ENCODE measurements around the gene MYH15.

The MYH15 gene

DNA sequence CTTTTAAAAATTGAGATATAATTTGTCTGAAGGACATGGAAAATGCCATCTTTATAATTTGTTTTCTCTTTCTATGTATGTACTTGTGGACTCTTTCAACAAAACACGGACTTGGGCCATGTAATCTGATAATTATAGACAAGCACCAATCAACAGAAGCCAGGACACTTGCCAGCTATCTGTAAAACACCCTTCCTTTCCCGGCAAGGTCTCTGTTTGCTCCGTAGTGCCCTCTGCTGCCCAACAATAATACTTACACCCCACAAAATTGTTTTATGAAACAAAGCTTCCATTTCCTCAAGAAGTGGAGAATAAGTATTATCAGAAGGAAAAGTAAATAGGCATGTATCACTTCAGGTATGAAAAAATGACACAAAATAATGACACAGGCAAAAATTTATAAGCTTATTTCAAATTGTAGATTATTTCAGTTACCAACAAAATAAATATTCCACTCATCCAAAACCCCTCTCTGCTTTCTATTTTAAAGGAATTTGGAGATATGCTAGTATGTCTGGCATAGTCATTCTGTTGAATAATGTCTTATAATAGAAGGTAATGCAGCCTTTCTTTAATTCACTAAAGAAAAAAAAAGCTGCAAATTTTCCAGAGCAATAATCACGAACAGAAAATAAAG, 32.8 kb downstream of the MYH15 start:
- Histone ChIP-seq H3K27me3 (ENCODE audit: control insufficient read depth in 1 of 2, insufficient read depth in 2 of 2, low read length in 2 of 2) (no peaks in the 10 kb centered on the region), H3K4me1 (ENCODE audit: control insufficient read depth in 1 of 2, insufficient read depth in 2 of 2, low read length in 2 of 2) (no peaks in the 10 kb centered on the region), H3K9me3 (ENCODE audit: control insufficient read depth in 1 of 2, low read length in 2 of 2) (no peaks in the 10 kb centered on the region), H3K4me3 (ENCODE audit: low read depth in 1 of 2, low read length in 2 of 2) (no peak overlapping the region), H3K36me3 (ENCODE audit: control insufficient read depth in 1 of 2, insufficient read depth in 2 of 2, low read length in 2 of 2) (no peaks in the 10 kb centered on the region), H3K27ac (ENCODE audit: low read depth, low read length) (no peak overlapping the region), H3K9ac (ENCODE audit: low read depth in 1 of 2, low read length in 2 of 2) (no peak overlapping the region)

DNA sequence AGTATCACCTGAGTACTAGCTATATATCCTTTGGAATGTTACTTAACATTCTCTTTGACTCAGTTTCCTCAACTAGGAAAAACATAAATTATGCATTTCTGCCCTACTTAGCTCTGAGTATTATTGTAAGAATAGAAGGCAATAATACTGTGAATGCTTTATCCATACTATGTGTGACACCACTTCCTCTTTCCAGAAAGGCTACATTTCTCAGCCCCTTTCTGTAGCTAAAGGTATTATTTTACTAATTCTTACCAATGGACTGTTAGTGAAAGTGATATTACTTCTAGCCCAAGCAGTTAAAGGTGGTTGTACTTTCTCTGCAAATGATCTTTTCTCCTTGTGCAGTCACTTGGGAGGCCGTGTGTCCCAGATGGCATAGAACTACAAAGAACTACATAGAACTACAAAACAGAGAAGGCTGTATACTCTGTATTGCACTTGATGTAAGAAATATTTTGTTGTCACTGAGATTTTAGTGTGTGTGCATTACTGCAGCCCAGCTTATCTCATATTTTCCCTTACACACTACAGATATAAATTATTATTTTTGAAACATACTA, 35.1 kb downstream of the MYH15 start:
- Histone ChIP-seq H3K27ac (ENCODE audit: low read depth, low read length) (no peak overlapping the region), H3K36me3 (ENCODE audit: control insufficient read depth in 1 of 2, insufficient read depth in 2 of 2, low read length in 2 of 2) (no peaks in the 10 kb centered on the region), H3K9me3 (ENCODE audit: control insufficient read depth in 1 of 2, low read length in 2 of 2) (no peaks in the 10 kb centered on the region), H3K4me1 (ENCODE audit: control insufficient read depth in 1 of 2, insufficient read depth in 2 of 2, low read length in 2 of 2) (peaks cover 0 to 7% of the 10 kb centered on the region in 2 donors), H3K9ac (ENCODE audit: low read depth in 1 of 2, low read length in 2 of 2) (no peak overlapping the region), H3K4me3 (ENCODE audit: low read depth in 1 of 2, low read length in 2 of 2) (no peak overlapping the region), H3K27me3 (ENCODE audit: control insufficient read depth in 1 of 2, insufficient read depth in 2 of 2, low read length in 2 of 2) (no peaks in the 10 kb centered on the region)

DNA sequence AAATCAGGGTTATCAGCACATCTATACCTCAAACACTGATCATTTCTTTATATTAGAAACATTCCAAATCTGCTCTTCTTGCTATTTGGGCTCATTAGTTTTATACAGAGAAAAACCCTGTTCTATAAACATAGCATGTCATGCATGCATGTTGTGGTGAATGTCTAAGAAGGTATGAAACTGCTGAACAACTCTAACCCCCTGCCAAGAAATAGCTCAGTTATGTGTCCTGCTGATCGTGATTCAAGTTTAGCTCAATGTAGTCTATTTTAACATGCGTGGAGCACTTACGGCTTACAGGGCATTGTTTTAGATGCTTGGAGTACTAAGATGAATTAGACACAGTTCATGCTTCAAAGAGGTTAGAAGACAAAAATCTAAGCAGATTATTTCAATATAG, 35.8 kb downstream of the MYH15 start:
- H3K4me3 ChIP-seq (ENCODE audit: low read depth in 1 of 2, low read length in 2 of 2), result no peak overlapping the region
- peaks cover 0 to 7% of the 10 kb centered on the region in 2 donors for H3K4me1 ChIP-seq (ENCODE audit: control insufficient read depth in 1 of 2, insufficient read depth in 2 of 2, low read length in 2 of 2)
- H3K36me3 ChIP-seq (ENCODE audit: control insufficient read depth in 1 of 2, insufficient read depth in 2 of 2, low read length in 2 of 2), result no peaks in the 10 kb centered on the region
- no peaks in the 10 kb centered on the region for H3K27me3 ChIP-seq (ENCODE audit: control insufficient read depth in 1 of 2, insufficient read depth in 2 of 2, low read length in 2 of 2)
- H3K9me3 ChIP-seq (ENCODE audit: control insufficient read depth in 1 of 2, low read length in 2 of 2), result no peaks in the 10 kb centered on the region
- H3K27ac ChIP-seq (ENCODE audit: low read depth, low read length), result no peak overlapping the region
- H3K9ac ChIP-seq (ENCODE audit: low read depth in 1 of 2, low read length in 2 of 2), result no peak overlapping the region

DNA sequence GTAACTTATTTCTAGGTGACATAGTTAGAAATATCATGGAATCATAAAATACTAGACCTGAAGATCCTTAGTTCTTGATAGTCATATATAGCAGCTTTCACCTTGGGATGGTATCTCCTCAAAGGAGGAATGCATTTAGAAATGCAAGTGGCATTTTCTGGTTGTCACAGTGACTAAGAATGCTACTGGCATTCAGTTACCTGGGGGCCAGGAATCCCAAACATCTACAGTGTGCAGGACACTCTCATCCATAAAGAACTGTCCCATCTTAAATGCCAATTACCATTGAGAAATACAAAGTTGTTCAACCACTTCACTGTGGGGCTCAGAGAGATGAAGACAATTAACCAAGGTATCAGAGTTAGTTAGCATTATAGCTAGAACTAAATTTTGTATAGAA, 36.7 kb downstream of the MYH15 start:
- no peaks in the 10 kb centered on the region for H3K36me3 ChIP-seq (ENCODE audit: control insufficient read depth in 1 of 2, insufficient read depth in 2 of 2, low read length in 2 of 2)
- no peaks in the 10 kb centered on the region for H3K27me3 ChIP-seq (ENCODE audit: control insufficient read depth in 1 of 2, insufficient read depth in 2 of 2, low read length in 2 of 2)
- no peak overlapping the region for H3K9ac ChIP-seq (ENCODE audit: low read depth in 1 of 2, low read length in 2 of 2)
- H3K27ac ChIP-seq (ENCODE audit: low read depth, low read length), result no peak overlapping the region
- peaks cover 0 to 7% of the 10 kb centered on the region in 2 donors for H3K4me1 ChIP-seq (ENCODE audit: control insufficient read depth in 1 of 2, insufficient read depth in 2 of 2, low read length in 2 of 2)
- H3K4me3 ChIP-seq (ENCODE audit: low read depth in 1 of 2, low read length in 2 of 2), result no peak overlapping the region
- H3K9me3 ChIP-seq (ENCODE audit: control insufficient read depth in 1 of 2, low read length in 2 of 2), result no peaks in the 10 kb centered on the region

DNA sequence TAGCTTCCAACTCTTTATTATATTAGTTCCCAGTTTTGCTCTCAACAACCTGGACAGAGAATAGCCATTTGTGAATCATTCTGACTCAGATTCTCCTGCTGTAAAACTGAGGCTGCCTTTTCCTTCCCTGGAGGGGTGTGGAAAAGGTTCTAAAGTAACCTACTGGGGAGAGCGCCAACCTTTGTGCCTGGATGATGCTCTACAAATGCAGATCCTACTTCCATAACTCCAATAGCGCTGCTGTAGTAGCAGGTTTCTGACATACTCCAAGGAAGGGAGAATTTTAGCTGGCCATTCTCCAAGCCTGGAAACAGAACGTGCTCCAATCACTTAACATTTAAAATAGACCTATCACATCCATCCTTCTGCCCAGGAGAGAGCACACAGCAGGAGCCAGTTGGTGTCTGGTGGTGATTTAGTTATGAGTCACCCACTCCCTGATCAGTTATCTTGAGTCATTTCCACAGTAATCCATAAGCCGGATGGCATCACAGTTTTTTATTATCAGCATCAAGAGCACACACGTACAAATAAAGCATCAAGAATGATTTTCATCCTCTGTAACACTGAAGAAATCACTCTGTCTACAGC, 38.3 kb downstream of the MYH15 start:
- Histone ChIP-seq H3K36me3 (ENCODE audit: control insufficient read depth in 1 of 2, insufficient read depth in 2 of 2, low read length in 2 of 2) (no peaks in the 10 kb centered on the region), H3K4me3 (ENCODE audit: low read depth in 1 of 2, low read length in 2 of 2) (no peak overlapping the region), H3K4me1 (ENCODE audit: control insufficient read depth in 1 of 2, insufficient read depth in 2 of 2, low read length in 2 of 2) (peaks cover 0 to 7% of the 10 kb centered on the region in 2 donors), H3K27ac (ENCODE audit: low read depth, low read length) (no peak overlapping the region), H3K9ac (ENCODE audit: low read depth in 1 of 2, low read length in 2 of 2) (no peak overlapping the region), H3K27me3 (ENCODE audit: control insufficient read depth in 1 of 2, insufficient read depth in 2 of 2, low read length in 2 of 2) (no peaks in the 10 kb centered on the region), H3K9me3 (ENCODE audit: control insufficient read depth in 1 of 2, low read length in 2 of 2) (no peaks in the 10 kb centered on the region)

DNA sequence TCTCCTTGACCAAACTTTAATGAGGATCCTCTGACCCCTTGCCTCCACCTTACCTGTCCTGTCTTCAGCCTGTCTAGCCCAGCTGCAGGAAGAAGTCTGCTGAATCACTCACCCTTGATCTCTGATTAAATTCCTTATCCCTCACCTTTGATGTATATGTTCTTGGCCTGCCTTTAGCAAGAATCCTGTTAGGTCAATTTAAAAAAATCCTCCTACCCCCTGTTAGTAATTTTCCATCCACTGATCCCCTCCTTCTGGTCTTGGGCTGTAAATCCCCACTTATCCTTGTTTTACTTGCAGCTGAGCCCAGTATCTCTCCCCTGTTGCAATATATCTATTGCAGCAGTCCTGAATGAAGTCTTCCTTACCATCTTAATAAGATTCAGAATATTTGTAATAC, 39.0 kb downstream of the MYH15 start:
- Histone ChIP-seq H3K4me1 (ENCODE audit: control insufficient read depth in 1 of 2, insufficient read depth in 2 of 2, low read length in 2 of 2) (peaks cover 0 to 7% of the 10 kb centered on the region in 2 donors), H3K9ac (ENCODE audit: low read depth in 1 of 2, low read length in 2 of 2) (no peak overlapping the region), H3K4me3 (ENCODE audit: low read depth in 1 of 2, low read length in 2 of 2) (no peak overlapping the region), H3K27me3 (ENCODE audit: control insufficient read depth in 1 of 2, insufficient read depth in 2 of 2, low read length in 2 of 2) (no peaks in the 10 kb centered on the region), H3K36me3 (ENCODE audit: control insufficient read depth in 1 of 2, insufficient read depth in 2 of 2, low read length in 2 of 2) (no peaks in the 10 kb centered on the region), H3K9me3 (ENCODE audit: control insufficient read depth in 1 of 2, low read length in 2 of 2) (no peaks in the 10 kb centered on the region), H3K27ac (ENCODE audit: low read depth, low read length) (no peak overlapping the region)

DNA sequence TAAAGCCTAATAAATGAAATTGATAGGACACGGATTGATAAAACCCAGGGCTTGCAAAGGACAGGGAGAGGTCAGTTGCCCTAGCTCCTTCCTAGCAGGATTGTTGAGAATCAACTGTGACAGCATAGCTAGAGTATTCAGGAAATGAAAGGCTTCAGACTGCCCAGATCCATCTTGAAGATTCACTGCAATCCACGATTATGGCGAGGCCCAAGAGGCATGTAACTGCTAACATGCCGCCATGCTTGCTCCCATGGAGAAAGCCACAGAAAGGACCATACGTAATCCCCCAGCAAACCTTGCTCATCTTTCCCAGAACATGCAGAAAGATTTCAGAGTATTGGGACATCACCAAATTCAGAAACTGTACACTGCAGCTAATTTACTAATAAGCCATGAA, 41.3 kb downstream of the MYH15 start:
- H3K36me3 ChIP-seq (ENCODE audit: control insufficient read depth in 1 of 2, insufficient read depth in 2 of 2, low read length in 2 of 2), result no peaks in the 10 kb centered on the region
- no peak overlapping the region for H3K4me3 ChIP-seq (ENCODE audit: low read depth in 1 of 2, low read length in 2 of 2)
- H3K9ac ChIP-seq (ENCODE audit: low read depth in 1 of 2, low read length in 2 of 2), result no peak overlapping the region
- H3K4me1 ChIP-seq (ENCODE audit: control insufficient read depth in 1 of 2, insufficient read depth in 2 of 2, low read length in 2 of 2), result peaks cover 0 to 7% of the 10 kb centered on the region in 2 donors
- H3K27ac ChIP-seq (ENCODE audit: low read depth, low read length), result no peak overlapping the region
- no peaks in the 10 kb centered on the region for H3K27me3 ChIP-seq (ENCODE audit: control insufficient read depth in 1 of 2, insufficient read depth in 2 of 2, low read length in 2 of 2)
- H3K9me3 ChIP-seq (ENCODE audit: control insufficient read depth in 1 of 2, low read length in 2 of 2), result no peaks in the 10 kb centered on the region

DNA sequence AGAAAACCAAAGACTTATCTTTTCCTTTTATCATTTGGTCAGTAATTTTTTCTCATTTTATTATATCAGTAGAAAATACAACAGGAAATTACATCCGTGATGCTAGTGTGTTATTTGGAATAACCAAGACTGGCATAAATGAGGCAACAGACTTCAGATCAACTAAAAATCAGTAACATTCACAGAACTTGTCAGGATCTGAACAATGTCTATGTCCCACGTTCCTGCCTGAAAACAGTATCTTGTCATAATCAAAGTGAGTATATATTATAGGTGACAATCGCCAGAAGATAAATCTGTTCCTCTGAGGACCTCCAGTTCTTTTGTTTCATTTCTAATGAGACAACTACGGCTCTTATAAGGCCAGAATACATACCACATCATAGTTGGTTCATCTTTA, 41.8 kb downstream of the MYH15 start:
- Histone ChIP-seq H3K4me1 (ENCODE audit: control insufficient read depth in 1 of 2, insufficient read depth in 2 of 2, low read length in 2 of 2) (peaks cover 0 to 7% of the 10 kb centered on the region in 2 donors), H3K9me3 (ENCODE audit: control insufficient read depth in 1 of 2, low read length in 2 of 2) (no peaks in the 10 kb centered on the region), H3K36me3 (ENCODE audit: control insufficient read depth in 1 of 2, insufficient read depth in 2 of 2, low read length in 2 of 2) (no peaks in the 10 kb centered on the region), H3K4me3 (ENCODE audit: low read depth in 1 of 2, low read length in 2 of 2) (no peak overlapping the region), H3K27ac (ENCODE audit: low read depth, low read length) (no peak overlapping the region), H3K9ac (ENCODE audit: low read depth in 1 of 2, low read length in 2 of 2) (no peak overlapping the region), H3K27me3 (ENCODE audit: control insufficient read depth in 1 of 2, insufficient read depth in 2 of 2, low read length in 2 of 2) (no peaks in the 10 kb centered on the region)

DNA sequence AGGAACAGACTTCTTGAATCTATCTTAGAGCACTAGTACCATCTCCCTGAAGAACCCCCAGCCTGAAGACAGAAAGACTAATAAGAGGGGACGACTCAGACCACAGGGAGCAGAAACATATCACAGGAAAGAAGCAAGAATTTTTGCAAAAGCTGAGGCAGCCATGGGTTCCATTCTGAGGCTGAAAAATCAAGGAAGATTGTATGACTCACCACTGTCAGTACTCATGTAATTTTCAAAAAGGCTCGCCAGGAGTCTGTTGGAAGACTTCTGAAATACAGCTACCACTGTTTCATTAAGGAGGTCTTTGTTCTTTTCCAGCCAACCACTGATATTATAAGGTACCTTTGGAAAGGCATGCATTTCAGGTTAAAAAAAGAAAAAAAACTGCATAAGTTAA, 47.5 kb downstream of the MYH15 start:
- H3K9ac ChIP-seq (ENCODE audit: low read depth in 1 of 2, low read length in 2 of 2), result no peak overlapping the region
- H3K9me3 ChIP-seq (ENCODE audit: control insufficient read depth in 1 of 2, low read length in 2 of 2), result no peaks in the 10 kb centered on the region
- no peak overlapping the region for H3K4me3 ChIP-seq (ENCODE audit: low read depth in 1 of 2, low read length in 2 of 2)
- no peaks in the 10 kb centered on the region for H3K4me1 ChIP-seq (ENCODE audit: control insufficient read depth in 1 of 2, insufficient read depth in 2 of 2, low read length in 2 of 2)
- H3K27me3 ChIP-seq (ENCODE audit: control insufficient read depth in 1 of 2, insufficient read depth in 2 of 2, low read length in 2 of 2), result no peaks in the 10 kb centered on the region
- no peaks in the 10 kb centered on the region for H3K36me3 ChIP-seq (ENCODE audit: control insufficient read depth in 1 of 2, insufficient read depth in 2 of 2, low read length in 2 of 2)
- H3K27ac ChIP-seq (ENCODE audit: low read depth, low read length), result no peak overlapping the region

DNA sequence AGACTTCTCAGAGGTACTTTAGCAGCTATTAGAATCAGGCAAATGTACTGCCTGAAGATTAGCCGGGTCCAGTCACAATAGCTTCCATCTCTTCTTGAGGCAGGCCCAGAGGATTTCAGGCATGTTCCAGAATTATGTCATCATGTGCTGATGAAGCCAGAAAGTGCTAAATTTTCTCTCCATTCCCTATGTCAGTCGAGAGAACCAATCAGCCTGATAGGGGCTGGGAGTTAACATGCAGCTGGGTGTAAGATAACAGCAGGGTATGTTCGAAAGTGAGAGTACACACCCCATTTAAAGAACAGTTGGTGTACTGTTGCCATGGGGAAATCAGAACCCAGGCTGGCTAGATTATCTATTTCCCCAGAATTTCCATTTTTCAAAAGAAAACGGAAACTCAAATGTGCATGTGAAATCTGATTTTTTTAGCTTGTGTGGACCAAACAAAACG, 48.7 kb downstream of the MYH15 start:
- Histone ChIP-seq H3K4me3 (ENCODE audit: low read depth in 1 of 2, low read length in 2 of 2) (no peak overlapping the region), H3K27me3 (ENCODE audit: control insufficient read depth in 1 of 2, insufficient read depth in 2 of 2, low read length in 2 of 2) (no peaks in the 10 kb centered on the region), H3K27ac (ENCODE audit: low read depth, low read length) (no peak overlapping the region), H3K9ac (ENCODE audit: low read depth in 1 of 2, low read length in 2 of 2) (no peak overlapping the region), H3K4me1 (ENCODE audit: control insufficient read depth in 1 of 2, insufficient read depth in 2 of 2, low read length in 2 of 2) (no peaks in the 10 kb centered on the region), H3K36me3 (ENCODE audit: control insufficient read depth in 1 of 2, insufficient read depth in 2 of 2, low read length in 2 of 2) (no peaks in the 10 kb centered on the region), H3K9me3 (ENCODE audit: control insufficient read depth in 1 of 2, low read length in 2 of 2) (no peaks in the 10 kb centered on the region)

All from duodenal mucosa (tissue), 2 donors.